ENCODE measurements around the gene MINK1.
A peak's percentile ranks its signal among the peaks of the same experiment; 100 is the strongest.
"Not testable (repeated sequence)": the region's sequence is repeated elsewhere in the genome, so short reads cannot be mapped to it uniquely, and the experiment has no call there.

The MINK1 gene

DNA sequence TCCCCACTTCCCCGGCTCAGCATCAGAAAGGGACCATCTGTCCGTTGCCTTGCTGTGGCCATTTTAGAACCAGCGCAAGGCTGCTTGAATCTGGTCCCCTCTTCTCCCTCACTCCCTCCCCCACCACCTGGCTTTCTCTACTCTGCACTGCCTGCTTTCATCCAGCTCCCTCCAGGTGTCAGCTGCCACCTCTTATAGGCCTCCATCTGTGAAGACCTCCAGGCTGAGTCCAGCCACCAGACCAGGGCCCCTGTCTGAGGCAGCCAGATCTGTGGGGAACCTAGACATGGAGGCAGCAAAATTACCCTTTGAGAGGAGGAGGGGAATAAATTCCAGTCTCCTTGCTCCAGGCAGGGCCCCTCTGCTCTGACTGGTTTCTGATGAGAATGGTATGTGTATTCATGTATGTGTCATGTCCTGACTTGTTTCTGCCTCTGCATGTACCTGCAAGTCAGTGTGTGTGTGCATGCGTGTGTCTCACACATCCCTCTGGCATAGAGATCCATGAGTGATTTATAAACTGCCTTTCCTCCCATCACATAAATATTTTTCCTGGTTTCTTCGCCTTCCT, 21.1 kb downstream of the MINK1 start:
- no peaks in the 10 kb centered on the region for H3K9me3 ChIP-seq
- TF ChIP-seq, protein P1, sequence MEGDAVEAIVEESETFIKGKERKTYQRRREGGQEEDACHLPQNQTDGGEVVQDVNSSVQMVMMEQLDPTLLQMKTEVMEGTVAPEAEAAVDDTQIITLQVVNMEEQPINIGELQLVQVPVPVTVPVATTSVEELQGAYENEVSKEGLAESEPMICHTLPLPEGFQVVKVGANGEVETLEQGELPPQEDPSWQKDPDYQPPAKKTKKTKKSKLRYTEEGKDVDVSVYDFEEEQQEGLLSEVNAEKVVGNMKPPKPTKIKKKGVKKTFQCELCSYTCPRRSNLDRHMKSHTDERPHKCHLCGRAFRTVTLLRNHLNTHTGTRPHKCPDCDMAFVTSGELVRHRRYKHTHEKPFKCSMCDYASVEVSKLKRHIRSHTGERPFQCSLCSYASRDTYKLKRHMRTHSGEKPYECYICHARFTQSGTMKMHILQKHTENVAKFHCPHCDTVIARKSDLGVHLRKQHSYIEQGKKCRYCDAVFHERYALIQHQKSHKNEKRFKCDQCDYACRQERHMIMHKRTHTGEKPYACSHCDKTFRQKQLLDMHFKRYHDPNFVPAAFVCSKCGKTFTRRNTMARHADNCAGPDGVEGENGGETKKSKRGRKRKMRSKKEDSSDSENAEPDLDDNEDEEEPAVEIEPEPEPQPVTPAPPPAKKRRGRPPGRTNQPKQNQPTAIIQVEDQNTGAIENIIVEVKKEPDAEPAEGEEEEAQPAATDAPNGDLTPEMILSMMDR (IDR thresholded peaks at IDR 0.05; ENCODE audit: low read depth, low read length), result no peak
- H3K27me3 ChIP-seq, result no peaks in the 10 kb centered on the region
- H3K4me1 ChIP-seq, result no peaks in the 10 kb centered on the region
- no peak for DNase-seq
- no peaks in the 10 kb centered on the region for H3K36me3 ChIP-seq
- no peak overlapping the region for H3K4me3 ChIP-seq (ENCODE audit: low read depth, low read length)

DNA sequence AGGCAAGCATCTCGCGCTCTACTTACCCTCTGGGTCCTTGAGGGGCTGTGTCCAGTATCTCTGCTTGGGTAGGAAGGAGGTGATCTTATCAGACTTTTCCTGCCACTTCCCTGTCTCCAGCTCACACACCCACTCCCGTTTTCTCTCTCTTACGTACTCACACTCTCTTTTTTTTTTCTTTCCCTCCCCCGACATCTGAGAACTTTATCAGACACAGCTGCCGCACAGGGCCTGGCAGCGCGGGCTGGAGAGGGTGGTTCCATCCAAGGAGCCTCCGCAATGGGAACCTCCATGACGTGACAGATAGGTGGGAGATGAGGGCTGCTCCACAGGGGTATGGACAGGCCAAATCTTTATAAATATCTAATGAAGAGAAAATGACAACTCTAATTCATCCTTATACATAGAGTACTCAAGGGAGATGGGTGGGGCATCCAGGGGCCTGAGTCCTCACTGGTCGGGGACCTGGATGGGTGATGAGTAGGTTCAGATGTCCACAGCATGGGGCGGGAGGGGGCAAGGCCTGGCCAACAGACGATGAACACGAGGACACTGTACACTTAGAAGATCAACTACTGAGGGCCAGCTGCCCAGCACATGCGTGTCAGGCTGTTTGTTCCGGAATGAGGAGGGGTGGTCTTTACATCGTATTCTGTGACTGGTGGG, 23.3 kb downstream of the MINK1 start:
- no peaks in the 10 kb centered on the region for H3K27me3 ChIP-seq
- H3K36me3 ChIP-seq, result no peaks in the 10 kb centered on the region
- no peak overlapping the region for H3K4me3 ChIP-seq (ENCODE audit: low read depth, low read length)
- TF ChIP-seq, protein P1 (IDR thresholded peaks at IDR 0.05; ENCODE audit: low read depth, low read length), result no peak
- DNase-seq, result no peak
- no peaks in the 10 kb centered on the region for H3K9me3 ChIP-seq
- H3K4me1 ChIP-seq, result no peaks in the 10 kb centered on the region

DNA sequence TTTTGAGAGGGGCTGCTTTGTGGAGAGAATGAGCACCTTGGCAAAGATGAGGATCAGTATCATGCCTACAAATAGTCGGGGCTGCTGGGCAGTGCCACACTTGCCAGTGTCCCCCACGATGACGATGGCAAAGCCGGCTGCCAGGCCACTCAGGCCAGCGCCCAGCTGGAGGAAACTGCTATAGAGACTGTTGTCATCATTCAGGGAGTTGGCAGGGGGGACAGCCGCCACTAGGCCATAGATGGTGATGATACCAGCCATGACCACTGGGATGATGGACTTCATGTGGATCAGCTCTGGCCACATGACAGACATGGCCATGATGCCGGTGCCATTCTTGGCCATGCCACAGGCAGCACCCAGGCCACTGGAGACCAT, 23.8 kb downstream of the MINK1 start:
- Histone ChIP-seq H3K9me3 (no peaks in the 10 kb centered on the region), H3K27me3 (no peaks in the 10 kb centered on the region), H3K36me3 (no peaks in the 10 kb centered on the region), H3K4me3 (ENCODE audit: low read depth, low read length) (no peak overlapping the region), H3K4me1 (no peaks in the 10 kb centered on the region)
- TF ChIP-seq, protein P1 (IDR thresholded peaks at IDR 0.05; ENCODE audit: low read depth, low read length), result no peak
- DNase-seq, result no peak

DNA sequence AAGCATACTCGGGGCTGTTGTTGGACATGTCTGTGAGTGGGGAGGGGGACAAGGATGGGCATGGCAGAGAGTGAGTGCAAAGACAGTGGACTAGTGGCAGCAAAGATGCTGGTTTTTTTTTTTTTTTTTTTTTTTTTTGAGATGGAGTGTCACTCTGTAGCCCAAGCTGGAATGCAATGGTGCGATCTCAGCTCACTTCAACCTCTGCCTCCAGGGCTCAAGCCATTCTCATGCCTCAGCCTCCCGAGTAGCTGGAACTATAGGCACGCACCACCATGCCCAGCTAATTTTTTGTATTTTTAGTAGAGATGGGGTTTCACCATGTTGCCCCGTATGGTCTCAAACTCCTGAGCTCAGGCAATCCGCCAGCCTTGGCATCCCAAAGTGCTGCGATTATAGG, 24.2 kb downstream of the MINK1 start:
- not testable (repeated sequence) for H3K4me3 ChIP-seq (ENCODE audit: low read depth, low read length); H3K36me3 ChIP-seq; H3K27me3 ChIP-seq; H3K4me1 ChIP-seq; H3K9me3 ChIP-seq; DNase-seq

DNA sequence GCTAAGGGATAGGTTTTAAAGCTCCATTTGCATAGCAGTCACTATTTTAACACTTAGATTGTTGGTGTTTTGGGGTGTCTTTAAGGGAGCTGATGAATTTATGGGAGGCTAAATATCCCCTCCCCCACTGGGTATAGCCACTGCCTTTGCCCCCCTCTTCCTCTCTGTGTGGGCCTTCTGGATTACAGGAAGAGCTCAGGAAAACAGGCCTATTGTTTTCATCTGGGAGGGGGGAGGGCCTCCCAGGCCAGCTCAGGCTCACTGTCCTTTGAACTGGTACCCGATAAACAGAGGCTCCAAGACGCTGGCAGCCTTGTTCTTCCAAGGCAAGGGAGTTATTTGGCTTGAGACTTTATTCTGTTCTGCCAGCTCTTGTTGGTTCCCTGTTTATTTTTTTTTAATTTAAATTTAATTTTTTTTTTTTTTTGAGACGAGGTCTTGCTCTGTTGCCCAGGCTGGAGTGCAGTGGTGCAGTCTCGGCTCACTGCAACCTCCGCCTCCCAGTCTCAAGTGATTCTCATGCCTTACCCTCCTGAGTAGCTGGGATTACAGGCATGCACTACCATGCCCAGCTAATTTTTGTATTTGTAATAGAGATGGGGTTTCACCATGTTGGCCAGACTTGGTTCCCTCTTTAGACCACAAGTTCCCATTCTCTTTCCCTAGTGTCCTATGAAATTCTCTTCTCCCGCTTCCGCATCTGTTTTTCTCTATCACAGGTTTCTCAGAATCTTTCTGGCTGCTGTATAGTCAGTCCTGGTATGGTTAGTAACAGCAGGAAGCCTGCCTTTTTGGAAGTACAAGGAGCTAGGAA, 25.1 kb downstream of the MINK1 start:
- H3K4me1 ChIP-seq, result no peaks in the 10 kb centered on the region
- H3K4me3 ChIP-seq (ENCODE audit: low read depth, low read length), result no peak overlapping the region
- H3K27me3 ChIP-seq, result no peaks in the 10 kb centered on the region
- no peak for DNase-seq
- TF ChIP-seq, protein P1 (IDR thresholded peaks at IDR 0.05; ENCODE audit: low read depth, low read length), result no peak
- no peaks in the 10 kb centered on the region for H3K9me3 ChIP-seq
- H3K36me3 ChIP-seq, result no peaks in the 10 kb centered on the region

DNA sequence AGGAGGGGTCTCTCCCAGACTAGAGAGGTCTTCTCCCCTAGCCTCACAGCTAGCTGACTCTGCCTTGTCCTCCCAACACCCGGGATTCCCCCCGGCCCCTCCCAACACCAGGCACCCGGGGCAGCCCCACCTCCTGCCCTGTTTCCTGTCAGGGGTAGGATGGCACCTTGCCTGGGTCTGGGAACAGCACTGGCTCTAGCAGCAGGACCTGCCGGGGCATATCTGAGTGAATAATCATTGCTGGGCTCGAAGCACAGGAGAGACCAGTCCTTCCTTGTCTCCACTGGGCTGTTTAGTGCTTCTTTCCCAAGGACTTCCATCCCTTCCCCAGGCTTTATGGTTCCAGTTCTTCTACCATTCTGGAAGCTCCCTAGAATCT, 25.7 kb downstream of the MINK1 start:
- Histone ChIP-seq H3K36me3 (no peaks in the 10 kb centered on the region), H3K27me3 (no peaks in the 10 kb centered on the region), H3K4me1 (no peaks in the 10 kb centered on the region), H3K4me3 (ENCODE audit: low read depth, low read length) (no peak overlapping the region), H3K9me3 (no peaks in the 10 kb centered on the region)
- TF ChIP-seq, protein P1 (IDR thresholded peaks at IDR 0.05; ENCODE audit: low read depth, low read length), result no peak
- peak; percentile 47 for DNase-seq
